ENCODE measurements around the gene RASSF10. TPM values are rescaled to one million over a fixed set of nuclear protein-coding genes. Genes with fewer than 3 reads are reported as not detected.

RASSF10 gene
- total RNA-seq, 1 experiment from 2014 or later = not detected

DNA sequence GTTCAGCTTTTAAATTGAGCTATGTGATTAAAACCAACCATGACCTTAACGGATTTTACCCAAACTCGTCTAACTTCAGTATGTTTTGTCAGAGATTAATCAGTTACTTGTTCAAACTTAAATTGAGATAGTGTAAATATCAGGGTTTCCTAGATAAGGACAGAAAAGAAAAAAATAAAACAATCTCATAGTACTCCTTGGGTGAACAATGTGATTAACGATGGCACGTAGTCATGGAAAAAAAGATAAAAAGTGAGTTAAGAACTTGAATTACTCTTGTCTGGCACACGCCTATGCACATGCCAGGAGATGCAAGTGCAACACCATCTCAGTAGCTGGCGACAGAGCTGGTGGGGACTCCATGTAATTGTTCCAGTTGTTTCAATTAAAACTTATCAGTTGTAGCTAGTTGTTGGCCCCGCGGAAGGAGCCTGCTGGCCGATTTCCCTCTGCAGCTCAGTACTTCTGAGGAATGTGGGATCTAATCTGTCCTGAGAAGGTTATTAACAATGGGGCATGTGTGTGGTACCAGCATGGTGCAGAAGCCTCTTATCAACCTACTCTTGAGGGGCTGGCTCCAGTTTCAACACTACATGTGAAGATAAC lies 3.0 kb downstream of the RASSF10 start:
- POLR2A ChIA-PET = no interaction called here
- no peak overlapping the region for H3K4me2 ChIP-seq (ENCODE audit: low read length)

More for the DNA sequence above, 3.0 kb downstream of the RASSF10 start:
- no peaks in the 10 kb centered on the region for H3K27me3 ChIP-seq (ENCODE audit: insufficient read depth, low read length)
- no peak overlapping the region for H3K27ac ChIP-seq (ENCODE audit: low read depth, low read length)
- H3K9me2 ChIP-seq (ENCODE audit: insufficient read depth) = no peaks in the 10 kb centered on the region
- intact Hi-C loops (cut with micrococcal nuclease) = no loop called here
- ChIA-PET RAD21 (ENCODE audit: low non-redundant PET in 1 of 2, low total read pairs in 2 of 2, uncharacterized antibody in 2 of 2, unreplicated experiment in 2 of 2) (no interaction called here), CTCF (interaction anchor here (1.2 kb wide), 1 partner anchor 48 kb away, joined by 3 read pairs; no protein-coding TSS in a partner anchor)
- no peaks in the 10 kb centered on the region for H3K36me3 ChIP-seq (ENCODE audit: control insufficient read depth in 1 of 2, insufficient read depth in 2 of 2, low read length in 2 of 2)
- no peak overlapping the region for H3K4me3 ChIP-seq (replicated peaks in 1 of 2; ENCODE audit: low read depth in 1 of 2, low read length in 2 of 2)
- no TSS peak for BruUV-seq (replicated peaks)
- no peaks in the 10 kb centered on the region for H3K9me3 ChIP-seq (ENCODE audit: control insufficient read depth in 1 of 2, insufficient read depth in 1 of 2, low read depth in 1 of 2, low read length in 2 of 2)
- no peak overlapping the region for H2AFZ ChIP-seq (ENCODE audit: low read depth, low read length, poor library complexity, severe bottlenecking)
- DNase-seq (ENCODE audit: low read depth, low spot score) (no peak), ATAC-seq (no peak)
- H3K79me2 ChIP-seq (ENCODE audit: insufficient read depth, low read length) = no peaks in the 10 kb centered on the region
- no peaks in the 10 kb centered on the region for H4K20me1 ChIP-seq (ENCODE audit: insufficient read depth)
- TF ChIP-seq, protein P1, sequence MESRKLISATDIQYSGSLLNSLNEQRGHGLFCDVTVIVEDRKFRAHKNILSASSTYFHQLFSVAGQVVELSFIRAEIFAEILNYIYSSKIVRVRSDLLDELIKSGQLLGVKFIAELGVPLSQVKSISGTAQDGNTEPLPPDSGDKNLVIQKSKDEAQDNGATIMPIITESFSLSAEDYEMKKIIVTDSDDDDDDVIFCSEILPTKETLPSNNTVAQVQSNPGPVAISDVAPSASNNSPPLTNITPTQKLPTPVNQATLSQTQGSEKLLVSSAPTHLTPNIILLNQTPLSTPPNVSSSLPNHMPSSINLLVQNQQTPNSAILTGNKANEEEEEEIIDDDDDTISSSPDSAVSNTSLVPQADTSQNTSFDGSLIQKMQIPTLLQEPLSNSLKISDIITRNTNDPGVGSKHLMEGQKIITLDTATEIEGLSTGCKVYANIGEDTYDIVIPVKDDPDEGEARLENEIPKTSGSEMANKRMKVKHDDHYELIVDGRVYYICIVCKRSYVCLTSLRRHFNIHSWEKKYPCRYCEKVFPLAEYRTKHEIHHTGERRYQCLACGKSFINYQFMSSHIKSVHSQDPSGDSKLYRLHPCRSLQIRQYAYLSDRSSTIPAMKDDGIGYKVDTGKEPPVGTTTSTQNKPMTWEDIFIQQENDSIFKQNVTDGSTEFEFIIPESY (IDR thresholded peaks at IDR 0.05; ENCODE audit: extremely low read depth, insufficient replicate concordance, low read length) = no peak
- TF ChIP-seq EGR1 (IDR thresholded peaks at IDR 0.05; ENCODE audit: low read depth) = no peak
- no peak for TF ChIP-seq ZFX (IDR thresholded peaks at IDR 0.05)
- TF ChIP-seq REST (IDR thresholded peaks at IDR 0.05; ENCODE audit: low read depth) = no peak
- TF ChIP-seq SP1 (IDR thresholded peaks at IDR 0.05; ENCODE audit: low read depth) = no peak
- TF ChIP-seq EZH2 (IDR thresholded peaks at IDR 0.05) = no peak
- no peak for TF ChIP-seq POLR2AphosphoS5 (IDR thresholded peaks at IDR 0.05; ENCODE audit: low read depth, low read length)
- no peak for TF ChIP-seq CBX3 (IDR thresholded peaks at IDR 0.05; ENCODE audit: low read depth)
- TF ChIP-seq POLR2A (IDR thresholded peaks at IDR 0.05; ENCODE audit: borderline replicate concordance, extremely low read depth, insufficient read depth, insufficient read length) = no peak
- TF ChIP-seq ZNF274 (IDR thresholded peaks at IDR 0.05; ENCODE audit: low read depth, low read length) = no peak
- no peak for TF ChIP-seq ATF3 (IDR thresholded peaks at IDR 0.05)
- no peak for TF ChIP-seq CTCF (IDR thresholded peaks at IDR 0.05 in 2 of 3, conservative IDR thresholded peaks at IDR 0.05 in 1 of 3; ENCODE audit: borderline replicate concordance in 1 of 3, insufficient read depth in 1 of 3, low read depth in 2 of 3, low read length in 2 of 3)
- TF ChIP-seq TCF7L2 (IDR thresholded peaks at IDR 0.05; ENCODE audit: borderline replicate concordance, extremely low read depth, insufficient read depth, insufficient read length) = no peak
- TF ChIP-seq JUND (IDR thresholded peaks at IDR 0.05) = no peak
- TF ChIP-seq SIN3A (IDR thresholded peaks at IDR 0.05; ENCODE audit: low read depth) = no peak
- TF ChIP-seq CEBPB (IDR thresholded peaks at IDR 0.05; ENCODE audit: low read depth) = no peak
- no peak for TF ChIP-seq SRF (IDR thresholded peaks at IDR 0.05; ENCODE audit: low read depth)
- TF ChIP-seq MAX (IDR thresholded peaks at IDR 0.05) = no peak
- TF ChIP-seq RAD21 (IDR thresholded peaks at IDR 0.05; ENCODE audit: low read depth) = no peak
- TF ChIP-seq FOSL1 (IDR thresholded peaks at IDR 0.05; ENCODE audit: low read depth) = no peak
- H3K9ac ChIP-seq (ENCODE audit: low read length) = no peak overlapping the region
- no peaks in the 10 kb centered on the region for H3K4me1 ChIP-seq (ENCODE audit: control insufficient read depth in 1 of 2, insufficient read depth in 2 of 2, low read length in 2 of 2)

Data from HCT116 (cell line).